PC-3 (cell line): Measurements from ENCODE around the gene PDE11A.

ENCODE experiments used
- EZH2phosphoT487 ChIP-seq: fragments of 300-600 bp; sonication (generic); IDR thresholded peaks from 2 replicates; pipeline ENCODE4 v1.6.1; 2018; ENCODE audit warnings: mild to moderate bottlenecking, antibody characterized with exemption, low read length, borderline replicate concordance
- TF ChIP-seq, protein P1 (sequence below): fragments of 300-600 bp; sonication (generic); conservative IDR thresholded peaks from 2 replicates; pipeline ENCODE4 v1.5.1; 2017; ENCODE audit warnings: antibody characterized with exemption, low read depth, mild to moderate bottlenecking, low read length

DNA sequence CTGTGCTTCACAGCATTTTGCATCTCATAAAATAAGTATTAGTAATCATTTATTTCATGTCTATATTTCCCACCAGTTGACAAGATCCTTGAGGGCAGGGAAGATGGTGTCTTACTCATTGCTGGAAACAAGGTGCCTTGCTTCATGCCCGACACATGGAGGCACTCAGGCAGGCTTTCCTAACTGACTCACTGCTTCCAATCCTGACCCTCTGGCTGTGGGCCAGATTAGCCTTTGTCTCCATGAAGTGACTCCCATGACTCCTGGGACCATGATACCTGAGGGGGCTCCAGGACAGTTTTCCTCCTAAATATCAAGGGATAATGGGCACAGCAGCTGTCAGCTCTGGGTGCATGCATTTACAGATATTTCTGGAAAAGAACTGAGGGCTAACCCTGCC, 405.0 kb downstream of the PDE11A start:
- no peak for TF ChIP-seq EZH2phosphoT487
- TF ChIP-seq, protein P1, sequence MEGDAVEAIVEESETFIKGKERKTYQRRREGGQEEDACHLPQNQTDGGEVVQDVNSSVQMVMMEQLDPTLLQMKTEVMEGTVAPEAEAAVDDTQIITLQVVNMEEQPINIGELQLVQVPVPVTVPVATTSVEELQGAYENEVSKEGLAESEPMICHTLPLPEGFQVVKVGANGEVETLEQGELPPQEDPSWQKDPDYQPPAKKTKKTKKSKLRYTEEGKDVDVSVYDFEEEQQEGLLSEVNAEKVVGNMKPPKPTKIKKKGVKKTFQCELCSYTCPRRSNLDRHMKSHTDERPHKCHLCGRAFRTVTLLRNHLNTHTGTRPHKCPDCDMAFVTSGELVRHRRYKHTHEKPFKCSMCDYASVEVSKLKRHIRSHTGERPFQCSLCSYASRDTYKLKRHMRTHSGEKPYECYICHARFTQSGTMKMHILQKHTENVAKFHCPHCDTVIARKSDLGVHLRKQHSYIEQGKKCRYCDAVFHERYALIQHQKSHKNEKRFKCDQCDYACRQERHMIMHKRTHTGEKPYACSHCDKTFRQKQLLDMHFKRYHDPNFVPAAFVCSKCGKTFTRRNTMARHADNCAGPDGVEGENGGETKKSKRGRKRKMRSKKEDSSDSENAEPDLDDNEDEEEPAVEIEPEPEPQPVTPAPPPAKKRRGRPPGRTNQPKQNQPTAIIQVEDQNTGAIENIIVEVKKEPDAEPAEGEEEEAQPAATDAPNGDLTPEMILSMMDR: no peak
